Gastrocnemius medialis (tissue), 4 donors: ENCODE measurements around the gene MT1A. TPM values are rescaled to one million over a fixed set of nuclear protein-coding genes. Genes with fewer than 3 reads are reported as not detected.

Experiments used
- ATAC-seq, 2 donors: fragments of 150-250 bp; one replicate each; pipeline ENCODE4 v1.9.1; 2016
- DNase-seq, 2 donors: peaks; one replicate each; pipeline ENCODE4 v3.0.0-alpha.2; 2019
- H3K27ac ChIP-seq, 4 donors: fragments of 200-600 bp; sonication (generic); 1 replicate in 1 of 4; 2 replicates in 3 of 4; pipeline ENCODE4 v1.5.1; 2016 to 2018; ENCODE audit warnings: mild to moderate bottlenecking in 2 of 4, moderate library complexity in 1 of 4
- H3K27me3 ChIP-seq, 3 donors: fragments of 200-600 bp; sonication (generic) in 2 of 3; 1 replicate in 1 of 3; 2 replicates in 2 of 3; pipeline versions ENCODE4 v1.5.1 to v1.6.0; 2016 to 2019; ENCODE audit warnings: mild to moderate bottlenecking in 1 of 3, moderate library complexity in 1 of 3
- H3K36me3 ChIP-seq, 2 donors: fragments of 200-600 bp; sonication (generic) in 1 of 2; one replicate each; pipeline ENCODE4 v1.5.1; 2017 to 2018
- H3K4me1 ChIP-seq, 2 donors: fragments of 200-600 bp; sonication (generic) in 1 of 2; one replicate each; pipeline ENCODE4 v1.5.1; 2016 to 2017; ENCODE audit warnings: mild to moderate bottlenecking in 2 of 2
- H3K4me3 ChIP-seq, 4 donors: fragments of 200-600 bp; sonication (generic) in 3 of 4; 1 replicate in 1 of 4; 2 replicates in 3 of 4; pipeline ENCODE4 v1.5.1; 2016 to 2019; ENCODE audit warnings: mild to moderate bottlenecking in 2 of 4
- H3K9me3 ChIP-seq, 3 donors: fragments of 200-600 bp; sonication (generic) in 2 of 3; 1 replicate in 1 of 3; 2 replicates in 2 of 3; pipeline ENCODE4 v1.5.1; 2016 to 2019
- CTCF ChIP-seq, 5 experiments: fragments of 450-650 bp in 3 of 5; fragments of 200-600 bp in 2 of 5; sonication (generic) in 2 of 5; IDR thresholded peaks in 4 of 5; conservative IDR thresholded peaks in 1 of 5; 1 replicate in 4 of 5; 2 replicates in 1 of 5; pipeline ENCODE4 v1.5.1; 2016 to 2019; ENCODE audit warnings: antibody characterized with exemption in 5 of 5, mild to moderate bottlenecking in 3 of 5, moderate library complexity in 3 of 5
- POLR2A ChIP-seq, 2 donors: fragments of 450-650 bp; IDR thresholded peaks; one replicate each; pipeline ENCODE4 v1.6.1; 2017; ENCODE audit warnings: antibody characterized with exemption in 2 of 2, mild to moderate bottlenecking in 2 of 2, moderate library complexity in 2 of 2
- in situ Hi-C, 4 donors: fragments of 200-750 bp; cut with MboI; loops; one replicate each; pipeline versions ENCODE4 v1.15.0 to v1.8.0; 2017; ENCODE audit warnings: low sequenced_read_pairs in 4 of 4
- intact Hi-C: fragments of 100-400 bp; cut with DNase I; formaldehyde crosslinking; loops from one replicate; pipeline ENCODE4 v1.15.1; 2023; ENCODE audit warnings: low total_unique reads
- total RNA-seq, 4 donors: library from RNA; depleted of rRNA; stranded (reverse); fragments of >200 nt; gene quantifications; one replicate each; pipeline versions ENCODE4 v1.1.0 to v1.2.3, GENCODE V29; 2016

MT1A gene
- total RNA-seq, 4 donors from 2014 or later: 17.3 to 34.9 (median 20.2) TPM; not detected in 1

DNA sequence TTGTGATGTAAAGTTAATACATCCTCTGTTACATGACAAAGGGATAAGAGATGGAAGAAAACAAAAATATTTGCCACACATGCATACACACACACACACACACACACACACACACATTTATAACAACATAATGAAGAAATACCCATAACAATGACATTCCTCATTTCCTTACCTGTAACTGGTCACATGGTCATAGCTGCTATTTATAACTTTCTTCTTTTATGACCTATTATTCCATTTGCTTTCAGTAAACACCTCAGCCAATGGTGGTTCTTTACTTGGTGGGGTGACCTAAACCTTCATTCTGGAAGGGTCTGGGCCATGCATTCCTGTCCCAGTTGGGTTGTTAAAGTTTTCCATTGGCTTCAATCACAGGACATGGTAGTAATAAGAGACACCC lies 24.8 kb upstream of the MT1A start:
- Histone ChIP-seq H3K36me3 (no peaks in the 10 kb centered on the region), H3K27me3 (no peaks in the 10 kb centered on the region), H3K4me1 (peaks cover 44 to 50% of the 10 kb centered on the region in 2 donors), H3K4me3 (no peak overlapping the region), H3K9me3 (no peaks in the 10 kb centered on the region), H3K27ac (no peak overlapping the region)
- intact Hi-C loops (no loop called here), in situ Hi-C loops (no loop called here)
- DNase-seq: no peak
- TF ChIP-seq POLR2A (IDR thresholded peaks at IDR 0.05): no peak
- ATAC-seq: no peak

- Histone ChIP-seq H3K9me3 (no peaks in the 10 kb centered on the region), H3K27ac (no peak overlapping the region), H3K4me3 (no peak overlapping the region), H3K36me3 (no peaks in the 10 kb centered on the region), H3K27me3 (no peaks in the 10 kb centered on the region), H3K4me1 (peaks cover 35 to 48% of the 10 kb centered on the region in 2 donors)
- TF ChIP-seq POLR2A (IDR thresholded peaks at IDR 0.05): no peak
- no peak for TF ChIP-seq CTCF (IDR thresholded peaks at IDR 0.05 in 4 of 5, conservative IDR thresholded peaks at IDR 0.05 in 1 of 5)
- no peak for DNase-seq
- in situ Hi-C loops: no loop called here
- ATAC-seq: no peak
- intact Hi-C loops: no loop called here
Observed at GRCh38 chr16:56614549-56614991, 23.9 kb upstream of the MT1A start.

GRCh38 chr16:56615353-56615752 lies 23.1 kb upstream of the MT1A start:
- TF ChIP-seq POLR2A (IDR thresholded peaks at IDR 0.05) (no peak), CTCF (IDR thresholded peaks at IDR 0.05 in 4 of 5, conservative IDR thresholded peaks at IDR 0.05 in 1 of 5) (no peak)
- peaks cover 29 to 41% of the 10 kb centered on the region in 2 donors for H3K4me1 ChIP-seq
- H3K36me3 ChIP-seq: no peaks in the 10 kb centered on the region
- ATAC-seq (no peak), DNase-seq (no peak)
- intact Hi-C loops: no loop called here
- no peak overlapping the region for H3K4me3 ChIP-seq
- in situ Hi-C loops: no loop called here
- no peaks in the 10 kb centered on the region for H3K27me3 ChIP-seq
- no peak overlapping the region for H3K27ac ChIP-seq
- no peaks in the 10 kb centered on the region for H3K9me3 ChIP-seq

DNA sequence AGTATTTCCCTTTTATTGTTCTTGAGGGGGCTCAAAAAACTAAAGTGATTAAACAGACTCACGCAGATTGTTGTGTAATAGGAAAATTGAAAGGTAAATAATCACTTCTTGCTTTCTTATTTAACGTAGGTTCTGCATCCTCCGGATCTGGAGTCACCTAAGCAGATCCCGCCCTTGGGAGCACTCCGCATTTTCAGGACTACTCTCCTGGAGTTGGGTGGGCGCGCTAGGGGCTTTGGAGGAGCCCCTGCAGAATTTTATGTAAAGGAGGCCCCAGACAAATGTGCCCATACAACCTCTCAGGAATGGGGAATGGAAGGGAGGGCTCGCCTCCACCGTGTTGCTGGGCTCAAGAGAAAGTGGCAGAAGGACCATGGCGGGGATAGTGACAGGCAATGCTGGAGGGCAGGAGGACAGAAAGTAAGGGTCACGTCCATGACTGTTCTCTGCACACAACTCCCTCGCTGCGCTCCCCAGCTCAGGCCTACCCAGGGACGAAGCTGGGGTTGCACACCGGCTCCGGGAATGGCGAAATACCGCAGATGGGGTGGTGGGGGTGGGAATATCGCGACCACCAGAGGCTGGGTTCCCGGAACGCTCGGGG lies 21.8 kb upstream of the MT1A start:
- no peaks in the 10 kb centered on the region for H3K9me3 ChIP-seq
- H3K4me3 ChIP-seq: peak overlapping the region; percentile 47 to 63 (median 55)
- H3K27ac ChIP-seq: peak overlapping the region; percentile 65 to 77 (median 74)
- TF ChIP-seq CTCF (IDR thresholded peaks at IDR 0.05 in 4 of 5, conservative IDR thresholded peaks at IDR 0.05 in 1 of 5) (no peak), POLR2A (IDR thresholded peaks at IDR 0.05) (no peak)
- intact Hi-C loops (no loop called here), in situ Hi-C loops (no loop called here)
- H3K4me1 ChIP-seq: peaks cover 16 to 28% of the 10 kb centered on the region in 2 donors
- ATAC-seq (no peak), DNase-seq (no peak)
- H3K27me3 ChIP-seq: no peaks in the 10 kb centered on the region
- no peaks in the 10 kb centered on the region for H3K36me3 ChIP-seq

DNA sequence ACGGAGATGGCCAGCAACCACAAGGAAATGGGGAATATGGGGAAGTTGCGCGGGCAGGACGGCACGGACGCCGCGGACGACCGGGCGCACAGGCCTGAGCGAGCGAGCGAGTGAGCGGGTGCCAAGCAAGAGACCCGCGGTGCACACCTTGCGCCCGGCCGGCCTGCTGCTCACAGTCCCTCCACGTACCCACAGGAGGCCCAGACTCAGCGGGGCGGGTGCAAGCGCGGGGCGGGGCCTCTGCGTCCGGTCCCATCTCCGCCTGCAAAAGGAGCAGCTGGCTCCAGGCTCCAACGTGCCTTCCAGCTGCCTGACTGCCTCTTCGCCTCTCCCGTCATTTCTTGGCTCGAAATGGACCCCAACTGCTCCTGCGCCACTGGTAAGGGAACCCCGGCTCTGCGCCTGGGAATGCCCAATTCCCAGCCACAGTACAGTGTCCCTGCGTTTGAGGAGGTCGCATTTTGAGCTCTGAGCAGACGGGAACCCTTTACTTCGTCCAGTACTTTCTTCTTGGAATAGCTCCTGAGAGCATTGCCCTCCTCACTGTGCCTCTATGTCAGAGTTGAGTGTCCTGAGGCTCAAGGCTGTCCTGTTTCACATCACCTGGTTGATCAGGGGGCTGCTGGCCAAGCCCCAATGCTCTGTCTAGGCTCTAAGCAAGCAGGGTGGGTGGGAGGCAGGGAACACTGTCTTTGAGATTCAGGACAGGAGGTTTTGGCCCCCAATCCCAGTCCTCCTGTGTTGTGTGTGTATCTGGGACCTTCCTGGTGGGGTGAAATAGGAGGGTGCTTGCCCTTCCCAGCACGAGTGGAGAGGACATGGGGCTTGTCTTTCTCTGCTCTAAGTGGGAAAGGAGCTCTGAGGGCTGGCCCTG lies 21.0 kb upstream of the MT1A start:
- peak; percentile 58 to 87 for DNase-seq
- in situ Hi-C loops: no loop called here
- H3K27me3 ChIP-seq: no peaks in the 10 kb centered on the region
- H3K9me3 ChIP-seq: no peaks in the 10 kb centered on the region
- H3K4me3 ChIP-seq: peak overlapping the region; percentile 47 to 63 (median 55)
- ATAC-seq: peak; percentile 80 to 91
- peak overlapping the region; percentile 65 to 77 (median 74) for H3K27ac ChIP-seq
- intact Hi-C loops: no loop called here
- TF ChIP-seq CTCF (IDR thresholded peaks at IDR 0.05 in 4 of 5, conservative IDR thresholded peaks at IDR 0.05 in 1 of 5): peak in 2 of 5 experiments; percentile 15 to 29
- peak; percentile 48 to 49 for TF ChIP-seq POLR2A (IDR thresholded peaks at IDR 0.05)
- no peaks in the 10 kb centered on the region for H3K36me3 ChIP-seq
- peaks cover 9 to 20% of the 10 kb centered on the region in 2 donors for H3K4me1 ChIP-seq
